GM12878 (cell line): ENCODE data around the gene IGF2BP2. TPM values are rescaled to one million over a fixed set of nuclear protein-coding genes. Genes with fewer than 3 reads are reported as not detected.

Experiments
- ATAC-seq: fragments of 200-7000 bp; cut with Tn5 transposase; 3 replicates; pipeline ENCODE4 v1.9.1; 2020; ENCODE audit warnings: mild to moderate bottlenecking, moderate library complexity
- BruUV-seq: library from RNA; stranded (reverse); fragments of 400-500 nt; replicated peaks from 2 replicates; lab custom pipeline; 2021; lab: Mats Ljungman, UMichigan
- CTCF ChIA-PET: fragments of 300-600 bp; sonication (Branson Sonifier 250); formaldehyde crosslinking; extraction: SDS; loops from one replicate; lab custom pipeline; 2021; ENCODE audit warnings: inconsistent platforms; lab: Yijun Ruan, JAX
- POLR2A ChIA-PET: fragments of 350-600 bp; formaldehyde crosslinking; extraction: SDS; loops from one replicate; lab custom pipeline; 2021; ENCODE audit warnings: inconsistent platforms; lab: Charles Lee
- RAD21 ChIA-PET: fragments of 300-600 bp; sonication (Branson Sonifier 250); formaldehyde crosslinking; loops from one replicate; lab custom pipeline; 2023; ENCODE audit warnings: antibody characterized with exemption; ENCODE audit not compliant: unreplicated experiment; lab: Charles Lee
- SMC1A ChIA-PET: fragments of 300-600 bp; sonication (Branson Sonifier 250); formaldehyde crosslinking; loops from one replicate; lab custom pipeline; 2023; ENCODE audit not compliant: unreplicated experiment, uncharacterized antibody; lab: Charles Lee
- DNase-seq: peaks from one replicate; pipeline ENCODE4 v3.0.0-alpha.2; 2011; ENCODE audit warnings: low read depth, low spot score
- FAIRE-seq: peaks from 3 replicates; lab custom pipeline; 2011; peaks lifted over from hg19 to GRCh38; lab: Jason Lieb, UNC
- H2AFZ ChIP-seq: 2 replicates; pipeline ENCODE4 v1.6.0; 2011; ENCODE audit warnings: low read depth, low read length, control low read depth; ENCODE audit not compliant: control insufficient read depth
- H3K27ac ChIP-seq: 2 replicates; pipeline ENCODE4 v1.5.1; 2011; ENCODE audit warnings: control low read depth; ENCODE audit not compliant: control insufficient read depth, insufficient read depth
- H3K27me3 ChIP-seq, 2 experiments: replicated peaks in 1 of 2; 2 replicates each; pipeline versions ENCODE4 v1.6.0 to v1.6.1; 2011; ENCODE audit warnings: low read length in 1 of 2; ENCODE audit not compliant: control insufficient read depth in 2 of 2, insufficient read depth in 2 of 2
- H3K36me3 ChIP-seq, 2 experiments: 2 replicates each; pipeline ENCODE4 v1.5.1; 2011; ENCODE audit warnings: low read length in 1 of 2; ENCODE audit not compliant: control insufficient read depth in 2 of 2, insufficient read depth in 2 of 2
- H3K4me1 ChIP-seq: 2 replicates; pipeline ENCODE4 v1.6.1; 2011; ENCODE audit warnings: mild to moderate bottlenecking, low read length, moderate library complexity, mixed read lengths; ENCODE audit not compliant: control insufficient read depth, insufficient read depth
- H3K4me2 ChIP-seq: 2 replicates; pipeline ENCODE4 v1.6.0; 2011; ENCODE audit warnings: control low read depth; ENCODE audit not compliant: control insufficient read depth, insufficient read depth
- H3K4me3 ChIP-seq: fragments of 200-600 bp; sonication (generic); 2 replicates; pipeline ENCODE4 v1.5.1; 2016
- H3K79me2 ChIP-seq: 2 replicates; pipeline ENCODE4 v1.6.0; 2011; ENCODE audit warnings: low read length; ENCODE audit not compliant: control insufficient read depth, insufficient read depth
- H3K9ac ChIP-seq: 2 replicates; pipeline ENCODE4 v1.8.0; 2011; ENCODE audit warnings: low read length, control low read depth, mixed read lengths; ENCODE audit not compliant: control insufficient read depth, insufficient read depth
- H3K9me3 ChIP-seq: replicated peaks from 3 replicates; pipeline ENCODE4 v1.5.1; 2011; ENCODE audit warnings: mild to moderate bottlenecking, low read length; ENCODE audit not compliant: control insufficient read depth, insufficient read depth
- H4K20me1 ChIP-seq: 2 replicates; pipeline ENCODE4 v1.6.0; 2011; ENCODE audit not compliant: control insufficient read depth, insufficient read depth
- BHLHE40 ChIP-seq, 2 experiments: fragments of 450-650 bp in 1 of 2; IDR thresholded peaks; 2 replicates each; pipeline ENCODE4 v1.6.1; 2011 to 2017; ENCODE audit warnings: low read depth in 2 of 2, borderline replicate concordance in 1 of 2, improper control_type of control experiment in 1 of 2, low read length in 1 of 2, mild to moderate bottlenecking in 1 of 2
- EZH2 ChIP-seq: IDR thresholded peaks from 2 replicates; pipeline ENCODE4 v1.6.1; 2012; ENCODE audit warnings: low read depth, mild to moderate bottlenecking, control low read depth, inconsistent platforms, low read length, borderline replicate concordance; ENCODE audit not compliant: control insufficient read depth
- RAD51 ChIP-seq: fragments of 450-650 bp; IDR thresholded peaks from 2 replicates; pipeline ENCODE4 v1.6.1; 2016; ENCODE audit warnings: moderate library complexity, mild to moderate bottlenecking, inconsistent platforms
- SPI1 ChIP-seq: IDR thresholded peaks from 2 replicates; pipeline ENCODE4 v1.6.1; 2011; ENCODE audit warnings: low read depth, mild to moderate bottlenecking, low read length, moderate library complexity, borderline replicate concordance; ENCODE audit not compliant: insufficient read depth
- WGBS: methylation state at CpG from one replicate; pipeline ENCODE4 v1.1.6; 2016; ENCODE audit warnings: low lambda C conversion rate; ENCODE audit not compliant: insufficient replicate concordance, insufficient coverage; ENCODE audit errors: missing lambda C conversion rate; 5-methylcytosine and 5-hydroxymethylcytosine counted together
- in situ Hi-C: fragments of 300-500 bp; cut with MboI; formaldehyde crosslinking; loops from 9 replicates; pipeline ENCODE4 v1.14.3; 2018; ENCODE audit warnings: mixed read lengths
- intact Hi-C: fragments of 100-400 bp; cut with micrococcal nuclease; formaldehyde crosslinking; loops from one replicate; pipeline ENCODE4 v1.14.2; 2022; ENCODE audit not compliant: unreplicated experiment
- polyA plus RNA-seq, 11 experiments: library from polyadenylated mRNA; depleted of rRNA in 4 of 11; unstranded in 6 of 11; stranded (reverse) in 5 of 11; fragments of >200 nt; fragmentation: Nextera tagmentation in 4 of 11; fragmentation: Illumina TruSeq in 1 of 11; extraction: Ambion mirVana in 4 of 11; extraction: Trizol in 1 of 11; gene quantifications; 1 replicate in 1 of 11; 2 replicates in 10 of 11; pipeline versions ENCODE4 v1.2.1 to v1.2.3, GENCODE V29; 2011 to 2016; ENCODE audit warnings: inconsistent platforms in 2 of 11, missing spikeins in 2 of 11, low read depth in 1 of 11
- total RNA-seq, 4 experiments: library from RNA; depleted of rRNA in 3 of 4; stranded (reverse); fragments of >200 nt in 3 of 4; fragmentation: Illumina TruSeq in 1 of 4; extraction: Trizol in 1 of 4; gene quantifications; 2 replicates each; pipeline versions ENCODE4 v1.2.1 to v1.2.3, GENCODE V29; 2013 to 2021

Gene IGF2BP2
- total and polyA plus RNA-seq, 10 of the 15 experiments (the other 5 are each of a cell fraction or from before 2014, with no cell fraction given), result 0.25 to 0.72 TPM; not detected in 8

GRCh38 chr3:185646382-185647133, 178.3 kb downstream of the IGF2BP2 start:
- Histone ChIP-seq H3K4me1 (peaks cover 5% of the 10 kb centered on the region; the same call in 1 of the 2 replicates), H3K36me3 (no peaks in the 10 kb centered on the region), H3K4me2 (peak overlapping the region; percentile 4), H3K27ac (no peak overlapping the region), H3K9ac (no peak overlapping the region), H3K79me2 (no peaks in the 10 kb centered on the region), H2AFZ (peak overlapping the region; percentile 62), H3K4me3 (no peak overlapping the region; the same call in 1 of the 2 replicates), H3K27me3 (peaks cover 0 to 1% of the 10 kb centered on the region in 2 experiments; a peak in 1 of 4 replicates), H3K9me3 (no peaks in the 10 kb centered on the region), H4K20me1 (no peaks in the 10 kb centered on the region)
- CTCF ChIA-PET, result interaction anchor here (1.4 kb wide), 1 partner anchor 14 kb away, joined by 9 read pairs; no protein-coding TSS in a partner anchor
- FAIRE-seq (peak; percentile 70), ATAC-seq (peak; percentile 86), DNase-seq (no peak)
- POLR2A ChIA-PET, result no interaction called here
- 33% methylated on average over 14 of the region's 14 CpGs for WGBS
- in situ Hi-C loops (no loop called here), intact Hi-C loops (no loop called here)
- SMC1A ChIA-PET, result interaction anchor here (0.6 kb wide), 1 partner anchor 145 kb away, joined by 3 read pairs; no protein-coding TSS in a partner anchor
- TF ChIP-seq EZH2, result no peak
- TF ChIP-seq BHLHE40 (IDR thresholded peaks at IDR 0.05; ENCODE audit: borderline replicate concordance in 1 of 2, low read depth in 2 of 2, low read length in 1 of 2), result peak in 1 of 2 experiments; percentile 41; a peak in 1 of 4 replicates
- TF ChIP-seq SPI1, result peak; percentile 95
- peak; percentile 55; the same call in 1 of the 2 replicates for TF ChIP-seq RAD51
- BruUV-seq, result no TSS peak
- RAD21 ChIA-PET, result no interaction called here
